ENCODE data around the gene ZSWIM7. TPM values are rescaled to one million over a fixed set of nuclear protein-coding genes. Genes with fewer than 3 reads are reported as not detected.

ZSWIM7 gene
- total and polyA plus RNA-seq, 11 donors = 15.3 to 47.3 (median 32.6) TPM

DNA sequence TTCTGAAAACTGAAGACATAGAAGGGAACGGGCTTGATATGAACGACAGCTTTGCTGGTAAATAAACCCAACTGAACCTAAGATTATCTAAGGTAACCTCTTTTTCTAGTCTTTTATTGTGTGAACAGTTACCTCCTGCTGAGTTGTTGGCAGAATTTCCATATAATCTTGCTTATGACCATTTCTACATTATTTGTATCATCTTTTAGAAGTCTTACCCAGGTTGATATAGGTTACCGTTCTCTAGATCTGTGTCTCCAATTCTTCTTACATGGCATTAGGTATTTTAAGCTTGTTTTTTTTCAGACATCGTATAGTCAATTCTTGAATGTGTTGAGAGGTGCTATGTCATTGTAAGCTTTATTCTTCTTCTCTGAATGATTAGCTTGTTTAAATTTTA is 24.4 kb upstream of the ZSWIM7 start:
- Histone ChIP-seq H3K9me3 (no peaks in the 10 kb centered on the region), H3K36me3 (peaks cover 0 to 90% (median 79%) of the 10 kb centered on the region in 9 donors), H3K27me3 (no peaks in the 10 kb centered on the region), H3K4me3 (no peak overlapping the region), H3K4me1 (peaks cover 0 to 45% (median 13%) of the 10 kb centered on the region in 12 donors), H3K27ac (peak overlapping the region in 1 of 12 donors; percentile 13)
- intact Hi-C loops (cut with DNase I) = no loop called here
- WGBS, 4 donors = 72 to 90% (median 87%) methylated on average over 4 of the region's 4 CpGs
- TF ChIP-seq, protein P1, sequence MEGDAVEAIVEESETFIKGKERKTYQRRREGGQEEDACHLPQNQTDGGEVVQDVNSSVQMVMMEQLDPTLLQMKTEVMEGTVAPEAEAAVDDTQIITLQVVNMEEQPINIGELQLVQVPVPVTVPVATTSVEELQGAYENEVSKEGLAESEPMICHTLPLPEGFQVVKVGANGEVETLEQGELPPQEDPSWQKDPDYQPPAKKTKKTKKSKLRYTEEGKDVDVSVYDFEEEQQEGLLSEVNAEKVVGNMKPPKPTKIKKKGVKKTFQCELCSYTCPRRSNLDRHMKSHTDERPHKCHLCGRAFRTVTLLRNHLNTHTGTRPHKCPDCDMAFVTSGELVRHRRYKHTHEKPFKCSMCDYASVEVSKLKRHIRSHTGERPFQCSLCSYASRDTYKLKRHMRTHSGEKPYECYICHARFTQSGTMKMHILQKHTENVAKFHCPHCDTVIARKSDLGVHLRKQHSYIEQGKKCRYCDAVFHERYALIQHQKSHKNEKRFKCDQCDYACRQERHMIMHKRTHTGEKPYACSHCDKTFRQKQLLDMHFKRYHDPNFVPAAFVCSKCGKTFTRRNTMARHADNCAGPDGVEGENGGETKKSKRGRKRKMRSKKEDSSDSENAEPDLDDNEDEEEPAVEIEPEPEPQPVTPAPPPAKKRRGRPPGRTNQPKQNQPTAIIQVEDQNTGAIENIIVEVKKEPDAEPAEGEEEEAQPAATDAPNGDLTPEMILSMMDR (IDR thresholded peaks at IDR 0.05) = no peak
- no peak for TF ChIP-seq POLR2A (IDR thresholded peaks at IDR 0.05)
- no peak for ATAC-seq
- DNase-seq = no peak

DNA sequence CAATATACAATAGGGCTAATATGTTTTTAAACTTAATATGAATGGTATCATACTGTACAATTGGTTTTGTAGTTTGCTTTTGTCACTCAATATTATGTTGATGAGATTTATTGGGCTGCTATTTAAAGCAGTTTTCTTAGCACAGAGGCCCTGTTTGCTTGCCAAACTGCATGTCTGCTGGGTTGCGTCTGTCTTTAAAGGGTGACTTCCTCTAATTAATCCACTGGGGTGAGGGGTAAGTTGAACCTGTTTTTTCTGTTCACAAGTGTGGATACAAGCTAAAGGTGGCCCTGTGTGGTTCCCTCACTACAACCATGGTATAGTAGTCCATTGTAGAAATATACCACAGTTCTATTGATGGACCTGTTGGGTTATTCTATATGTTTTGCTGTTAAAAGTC is 19.8 kb upstream of the ZSWIM7 start:
- H3K4me1 ChIP-seq = peaks cover 0 to 45% (median 8%) of the 10 kb centered on the region in 12 donors
- peak; percentile 33 to 65 (median 51) for ATAC-seq
- no peak for DNase-seq
- H3K27me3 ChIP-seq = no peaks in the 10 kb centered on the region
- WGBS, 4 donors = 26 to 50% (median 30%) methylated on average over 1 of the region's 1 CpG
- H3K4me3 ChIP-seq = no peak overlapping the region
- TF ChIP-seq, protein P1 (IDR thresholded peaks at IDR 0.05) = no peak
- TF ChIP-seq POLR2A (IDR thresholded peaks at IDR 0.05) = no peak
- H3K9me3 ChIP-seq = no peaks in the 10 kb centered on the region
- H3K36me3 ChIP-seq = peaks cover 0 to 86% (median 63%) of the 10 kb centered on the region in 9 donors
- peak overlapping the region in 6 of 12 donors; percentile 4 to 37 (median 19) for H3K27ac ChIP-seq
- intact Hi-C loops (cut with DNase I) = no loop called here

GRCh38 chr17:16013943-16014407 is 14.5 kb upstream of the ZSWIM7 start:
- WGBS, 4 donors = 12 to 31% (median 21%) methylated on average over 3 of the region's 3 CpGs
- Histone ChIP-seq H3K9me3 (no peaks in the 10 kb centered on the region), H3K27me3 (no peaks in the 10 kb centered on the region), H3K36me3 (peaks cover 0 to 96% (median 78%) of the 10 kb centered on the region in 9 donors), H3K4me1 (peaks cover 0 to 38% (median 19%) of the 10 kb centered on the region in 12 donors), H3K27ac (peak overlapping the region in 11 of 12 donors; percentile 4 to 64 (median 36)), H3K4me3 (no peak overlapping the region)
- DNase-seq = no peak
- peak; percentile 43 to 80 (median 76) for ATAC-seq
- no peak for TF ChIP-seq POLR2A (IDR thresholded peaks at IDR 0.05)
- TF ChIP-seq, protein P1 (IDR thresholded peaks at IDR 0.05) = peak in 10 of 12 donors; percentile 22 to 54 (median 42)
- intact Hi-C loops (cut with DNase I) = no loop called here

- Histone ChIP-seq H3K9me3 (no peaks in the 10 kb centered on the region), H3K27ac (no peak overlapping the region), H3K36me3 (peaks cover 0 to 100% (median 96%) of the 10 kb centered on the region in 9 donors), H3K4me3 (no peak overlapping the region), H3K4me1 (peaks cover 0 to 38% (median 6%) of the 10 kb centered on the region in 12 donors), H3K27me3 (no peaks in the 10 kb centered on the region)
- ATAC-seq (no peak), DNase-seq (no peak)
- WGBS, 4 donors = 80 to 87% (median 86%) methylated on average over 3 of the region's 3 CpGs
- TF ChIP-seq, protein P1 (IDR thresholded peaks at IDR 0.05) = no peak
- TF ChIP-seq POLR2A (IDR thresholded peaks at IDR 0.05) = no peak
- intact Hi-C loops (cut with DNase I) = no loop called here
These were observed 7.9 kb upstream of the ZSWIM7 start for GRCh38 chr17:16007439-16007838.

Data from heart left ventricle (tissue), 16 donors.